Measurements from ENCODE around the gene ECHDC3.
A peak's percentile ranks its signal among the peaks of the same experiment; 100 is the strongest.

DNA sequence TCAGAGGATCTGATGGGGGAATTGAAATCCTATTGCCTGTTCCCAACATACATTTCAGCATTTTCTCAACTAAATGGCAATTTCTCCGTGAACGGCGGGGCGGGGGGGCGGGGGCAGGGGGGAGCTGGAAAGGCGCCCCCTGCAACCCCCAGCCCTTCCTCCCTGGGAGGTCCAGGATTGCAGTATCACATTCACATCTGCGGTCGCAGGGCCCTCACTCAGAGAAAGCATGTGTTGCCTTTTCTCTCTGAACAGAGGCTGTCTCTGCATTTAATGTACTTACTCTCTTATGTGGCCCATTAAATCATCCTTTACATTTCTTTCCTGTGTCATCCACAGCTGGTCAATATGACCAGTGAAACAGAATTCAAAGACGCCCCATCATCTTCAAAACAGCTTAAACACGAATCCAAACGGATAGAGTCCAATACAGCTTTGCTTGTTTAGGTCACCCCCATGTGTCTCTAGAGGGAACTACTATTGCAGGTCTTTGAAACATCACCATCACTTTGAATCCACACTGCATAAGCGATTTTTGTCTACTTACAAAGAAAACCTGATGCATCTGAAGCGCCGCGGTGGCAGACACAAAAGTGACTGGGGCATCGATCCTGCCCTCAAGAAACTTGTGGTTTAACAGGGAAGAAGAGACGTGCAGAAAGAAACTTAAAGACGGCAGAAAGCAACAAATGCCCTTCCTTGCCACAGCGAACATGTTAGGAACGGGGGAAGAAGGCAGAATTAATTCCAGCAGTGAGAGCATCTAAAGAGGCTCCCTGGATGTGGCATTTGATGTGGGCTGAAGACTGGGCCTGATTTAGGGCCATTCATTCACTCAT lies 17.0 kb upstream of the ECHDC3 start:
- TF ChIP-seq, protein P1, sequence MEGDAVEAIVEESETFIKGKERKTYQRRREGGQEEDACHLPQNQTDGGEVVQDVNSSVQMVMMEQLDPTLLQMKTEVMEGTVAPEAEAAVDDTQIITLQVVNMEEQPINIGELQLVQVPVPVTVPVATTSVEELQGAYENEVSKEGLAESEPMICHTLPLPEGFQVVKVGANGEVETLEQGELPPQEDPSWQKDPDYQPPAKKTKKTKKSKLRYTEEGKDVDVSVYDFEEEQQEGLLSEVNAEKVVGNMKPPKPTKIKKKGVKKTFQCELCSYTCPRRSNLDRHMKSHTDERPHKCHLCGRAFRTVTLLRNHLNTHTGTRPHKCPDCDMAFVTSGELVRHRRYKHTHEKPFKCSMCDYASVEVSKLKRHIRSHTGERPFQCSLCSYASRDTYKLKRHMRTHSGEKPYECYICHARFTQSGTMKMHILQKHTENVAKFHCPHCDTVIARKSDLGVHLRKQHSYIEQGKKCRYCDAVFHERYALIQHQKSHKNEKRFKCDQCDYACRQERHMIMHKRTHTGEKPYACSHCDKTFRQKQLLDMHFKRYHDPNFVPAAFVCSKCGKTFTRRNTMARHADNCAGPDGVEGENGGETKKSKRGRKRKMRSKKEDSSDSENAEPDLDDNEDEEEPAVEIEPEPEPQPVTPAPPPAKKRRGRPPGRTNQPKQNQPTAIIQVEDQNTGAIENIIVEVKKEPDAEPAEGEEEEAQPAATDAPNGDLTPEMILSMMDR (IDR thresholded peaks at IDR 0.05), result peak in 3 of 4 experiments; percentile 50 to 78 (median 70)
- no peak for TF ChIP-seq POLR2AphosphoS5 (IDR thresholded peaks at IDR 0.05)
- TF ChIP-seq POLR2A (IDR thresholded peaks at IDR 0.05), result no peak

Data from prostate gland (tissue), 2 donors.